Measurements from ENCODE around the gene CARD19. TPM values are rescaled to one million over a fixed set of nuclear protein-coding genes. Genes with fewer than 3 reads are reported as not detected.
A peak's percentile ranks its signal among the peaks of the same experiment; 100 is the strongest.
"Not testable (repeated sequence)": the region's sequence is repeated elsewhere in the genome, so short reads cannot be mapped to it uniquely, and the experiment has no call there.

CARD19 gene
- total RNA-seq, 4 donors from 2014 or later: 49.6 to 82.4 (median 70.9) TPM

DNA sequence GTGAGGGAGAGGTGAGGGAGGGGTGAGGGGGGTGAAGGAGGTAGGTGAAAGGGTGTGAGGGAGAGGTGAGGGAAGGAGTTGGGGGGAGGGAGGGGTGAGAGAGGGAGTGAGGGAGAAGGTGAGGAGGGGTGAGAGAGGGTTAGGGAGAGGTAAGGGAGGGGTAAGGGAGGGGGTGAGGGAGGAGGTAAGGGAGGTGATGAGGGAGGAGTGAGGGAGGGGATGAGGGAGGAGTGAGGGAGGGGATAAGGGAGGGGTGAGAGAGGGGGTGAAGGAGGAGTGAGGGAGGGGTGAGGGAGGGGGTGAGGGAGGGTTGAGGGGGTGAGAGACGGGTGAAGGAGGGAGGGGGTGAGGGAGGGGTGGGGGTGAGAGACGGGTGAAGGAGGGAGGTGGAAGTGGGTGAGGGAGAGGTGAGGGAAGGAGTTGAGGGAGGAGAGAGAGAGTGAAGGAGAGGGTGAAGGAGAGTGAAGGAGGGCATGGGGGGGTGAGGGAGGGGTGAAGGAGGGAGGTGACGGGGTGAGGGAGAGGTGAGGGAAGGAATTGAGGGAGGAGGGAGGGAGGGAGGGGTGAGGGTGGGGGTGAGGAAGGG is 19.6 kb downstream of the CARD19 start:
- DNase-seq: peak in 1 of 2 donors; percentile 5
- Histone ChIP-seq H3K9me3 (no peaks in the 10 kb centered on the region), H3K27me3 (no peaks in the 10 kb centered on the region), H3K4me3 (no peak overlapping the region), H3K36me3 (peaks cover 0 to 24% of the 10 kb centered on the region in 2 donors), H3K27ac (peak overlapping the region in 1 of 4 donors; percentile 45), H3K4me1 (peaks cover 9 to 18% of the 10 kb centered on the region in 2 donors)
- TF ChIP-seq POLR2A (IDR thresholded peaks at IDR 0.05): no peak
- TF ChIP-seq, protein P1, sequence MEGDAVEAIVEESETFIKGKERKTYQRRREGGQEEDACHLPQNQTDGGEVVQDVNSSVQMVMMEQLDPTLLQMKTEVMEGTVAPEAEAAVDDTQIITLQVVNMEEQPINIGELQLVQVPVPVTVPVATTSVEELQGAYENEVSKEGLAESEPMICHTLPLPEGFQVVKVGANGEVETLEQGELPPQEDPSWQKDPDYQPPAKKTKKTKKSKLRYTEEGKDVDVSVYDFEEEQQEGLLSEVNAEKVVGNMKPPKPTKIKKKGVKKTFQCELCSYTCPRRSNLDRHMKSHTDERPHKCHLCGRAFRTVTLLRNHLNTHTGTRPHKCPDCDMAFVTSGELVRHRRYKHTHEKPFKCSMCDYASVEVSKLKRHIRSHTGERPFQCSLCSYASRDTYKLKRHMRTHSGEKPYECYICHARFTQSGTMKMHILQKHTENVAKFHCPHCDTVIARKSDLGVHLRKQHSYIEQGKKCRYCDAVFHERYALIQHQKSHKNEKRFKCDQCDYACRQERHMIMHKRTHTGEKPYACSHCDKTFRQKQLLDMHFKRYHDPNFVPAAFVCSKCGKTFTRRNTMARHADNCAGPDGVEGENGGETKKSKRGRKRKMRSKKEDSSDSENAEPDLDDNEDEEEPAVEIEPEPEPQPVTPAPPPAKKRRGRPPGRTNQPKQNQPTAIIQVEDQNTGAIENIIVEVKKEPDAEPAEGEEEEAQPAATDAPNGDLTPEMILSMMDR (IDR thresholded peaks at IDR 0.05 in 4 of 5, conservative IDR thresholded peaks at IDR 0.05 in 1 of 5): no peak
- in situ Hi-C loops (cut with MboI; ENCODE audit: low sequenced_read_pairs in 4 of 4): loop anchor here in 1 of 4 donors (25.0 kb wide), 1 partner anchor 347 kb away; the partner anchor contains the start of genes FAM120A and FAM120AOS
- ATAC-seq: no peak
- intact Hi-C loops (cut with DNase I; ENCODE audit: low total_unique reads): loop anchor here (5.0 kb wide), 1 partner anchor 102 kb away; no protein-coding TSS in a partner anchor

DNA sequence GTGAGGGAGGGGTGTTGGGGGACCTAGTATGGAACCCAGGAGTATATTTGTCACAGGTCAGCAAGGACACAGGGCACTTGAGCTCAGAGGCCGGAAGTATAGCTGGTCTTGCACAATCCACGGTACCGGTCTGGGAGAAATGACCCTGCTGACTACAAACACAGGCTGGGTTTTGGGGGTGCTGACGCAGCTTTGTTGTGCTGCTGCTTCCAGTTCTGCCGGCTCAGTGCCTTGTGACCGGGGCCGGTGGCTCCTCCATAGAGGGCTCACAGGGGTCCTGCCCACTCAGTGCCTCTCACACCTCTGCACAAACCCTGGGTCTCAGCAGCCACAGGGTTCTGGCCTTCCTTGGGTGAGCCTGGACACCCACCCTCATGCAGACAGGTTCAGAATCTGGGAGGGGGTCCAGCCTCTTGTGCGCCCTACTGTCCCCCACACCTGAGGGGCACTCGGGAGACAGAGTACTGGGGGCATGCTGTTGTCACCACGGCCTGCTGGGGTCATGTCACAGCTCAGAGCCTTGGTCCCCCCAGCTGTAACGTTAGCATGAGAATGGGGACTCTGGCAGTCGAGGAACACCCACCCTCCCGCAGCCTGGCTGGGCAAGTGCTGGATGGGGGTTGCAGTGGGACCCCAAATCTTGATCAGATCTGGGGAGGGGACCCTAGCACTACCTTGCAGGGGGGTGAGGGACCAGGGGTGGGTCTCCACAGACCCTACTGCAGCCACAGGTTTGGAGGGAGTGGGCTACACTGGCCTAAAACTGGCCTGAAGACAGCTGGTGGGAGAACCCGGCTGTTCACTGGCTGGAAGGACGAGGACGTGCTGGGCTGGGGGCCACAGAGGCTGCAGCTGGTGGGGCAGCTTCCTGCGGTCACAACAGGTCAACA is 20.3 kb downstream of the CARD19 start:
- Histone ChIP-seq H3K4me1 (peaks cover 11 to 18% of the 10 kb centered on the region in 2 donors), H3K27me3 (no peaks in the 10 kb centered on the region), H3K9me3 (no peaks in the 10 kb centered on the region), H3K36me3 (peaks cover 0 to 16% of the 10 kb centered on the region in 2 donors), H3K27ac (peak overlapping the region; percentile 45 to 74 (median 58)), H3K4me3 (no peak overlapping the region)
- in situ Hi-C loops (cut with MboI; ENCODE audit: low sequenced_read_pairs in 4 of 4): loop anchor here in 1 of 4 donors (25.0 kb wide), 1 partner anchor 346 kb away; the partner anchor contains the start of genes FAM120A and FAM120AOS
- ATAC-seq: peak; percentile 68 to 79
- intact Hi-C loops (cut with DNase I; ENCODE audit: low total_unique reads): loop anchor here (5.0 kb wide), 1 partner anchor 101 kb away; no protein-coding TSS in a partner anchor
- TF ChIP-seq, protein P1 (IDR thresholded peaks at IDR 0.05 in 4 of 5, conservative IDR thresholded peaks at IDR 0.05 in 1 of 5): no peak
- peak in 1 of 2 donors; percentile 25 for TF ChIP-seq POLR2A (IDR thresholded peaks at IDR 0.05)
- peak; percentile 66 to 81 for DNase-seq

DNA sequence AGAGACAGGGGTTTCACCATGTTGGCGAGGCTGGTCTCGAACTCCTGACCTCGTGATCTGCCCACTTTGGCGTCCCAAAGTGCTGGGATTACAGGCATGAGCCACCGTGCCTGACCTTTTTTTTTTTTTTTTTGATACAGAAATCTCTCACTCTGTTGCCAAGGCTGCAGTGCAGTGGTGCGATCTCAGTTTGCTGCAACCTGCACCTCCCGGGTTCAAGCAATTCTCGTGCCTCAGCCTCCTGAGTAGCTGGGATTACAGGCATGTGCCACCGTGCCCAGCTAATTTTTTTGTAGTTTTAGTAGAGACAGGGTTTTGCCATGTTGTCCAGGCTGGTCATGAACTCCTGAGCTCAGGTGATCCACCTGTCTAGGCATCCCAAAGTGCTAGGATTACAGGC is 21.5 kb downstream of the CARD19 start:
- in situ Hi-C loops (cut with MboI; ENCODE audit: low sequenced_read_pairs in 4 of 4): loop anchor here in 1 of 4 donors (25.0 kb wide), 1 partner anchor 345 kb away; the partner anchor contains the start of genes FAM120A and FAM120AOS
- not testable (repeated sequence) for H3K27me3 ChIP-seq, ATAC-seq, H3K9me3 ChIP-seq, H3K36me3 ChIP-seq, H3K4me3 ChIP-seq, DNase-seq, H3K27ac ChIP-seq
- intact Hi-C loops (cut with DNase I; ENCODE audit: low total_unique reads): loop anchor here (5.0 kb wide), 1 partner anchor 100 kb away; no protein-coding TSS in a partner anchor
- peaks cover 11 to 18% of the 10 kb centered on the region in 2 donors for H3K4me1 ChIP-seq

DNA sequence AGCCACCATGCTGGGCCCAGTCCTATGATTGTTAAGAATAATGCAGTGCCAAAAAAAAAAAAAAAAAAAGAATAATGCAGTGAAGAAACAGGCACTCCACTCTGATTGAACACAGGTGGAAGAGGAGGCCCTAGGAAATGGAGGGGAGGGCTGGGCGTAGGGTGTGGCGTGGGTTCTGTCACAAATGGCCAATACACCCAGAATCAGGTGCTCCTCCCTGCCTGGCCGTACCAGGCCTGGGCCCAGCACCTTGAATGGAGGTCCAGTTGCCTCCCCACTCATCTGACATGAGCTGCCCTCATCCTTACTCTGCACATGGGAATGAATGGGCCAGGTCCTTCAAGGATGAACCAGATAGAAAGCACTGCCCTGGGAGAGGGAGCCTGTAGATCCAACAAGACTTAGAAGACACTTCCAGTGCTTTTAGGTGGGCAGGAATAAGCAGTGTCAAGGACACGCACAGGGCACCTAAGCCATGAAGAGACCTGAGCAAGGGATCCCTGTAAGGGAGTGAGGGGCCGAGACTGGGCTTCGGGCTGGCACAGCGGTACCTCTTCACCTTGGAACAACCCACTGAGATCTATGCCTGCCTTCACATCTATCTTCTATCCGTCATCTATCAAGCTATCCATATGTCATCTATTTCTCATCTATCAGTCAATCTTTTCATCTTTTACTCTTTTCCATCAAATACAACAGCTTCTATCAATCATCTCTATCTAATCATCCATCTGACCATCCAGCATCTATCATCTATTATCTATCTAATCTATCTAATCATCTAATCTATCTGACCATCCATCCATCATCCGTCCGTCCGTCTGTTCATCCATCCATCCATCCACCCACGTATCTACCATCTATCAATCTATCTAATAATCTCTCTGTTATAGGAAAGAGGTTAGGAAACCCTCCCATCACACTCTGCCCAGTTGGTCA is 22.2 kb downstream of the CARD19 start:
- intact Hi-C loops (cut with DNase I; ENCODE audit: low total_unique reads): loop anchor here (5.0 kb wide), 1 partner anchor 99 kb away; no protein-coding TSS in a partner anchor
- Histone ChIP-seq H3K27me3 (no peaks in the 10 kb centered on the region), H3K9me3 (no peaks in the 10 kb centered on the region), H3K27ac (no peak overlapping the region), H3K4me1 (peaks cover 11 to 18% of the 10 kb centered on the region in 2 donors), H3K4me3 (no peak overlapping the region), H3K36me3 (peaks cover 0 to under 1% of the 10 kb centered on the region in 2 donors)
- no peak for TF ChIP-seq POLR2A (IDR thresholded peaks at IDR 0.05)
- TF ChIP-seq, protein P1 (IDR thresholded peaks at IDR 0.05 in 4 of 5, conservative IDR thresholded peaks at IDR 0.05 in 1 of 5): no peak
- in situ Hi-C loops (cut with MboI; ENCODE audit: low sequenced_read_pairs in 4 of 4): loop anchor here in 1 of 4 donors (25.0 kb wide), 1 partner anchor 344 kb away; the partner anchor contains the start of genes FAM120A and FAM120AOS
- ATAC-seq (no peak), DNase-seq (peak in 1 of 2 donors; percentile 10)

All from gastrocnemius medialis (tissue), 4 donors.